ENCODE data around the gene CHML.

The CHML gene

GRCh38 chr1:241645199-241645598 is 5.0 kb upstream of the CHML start:
- no peak for DNase-seq

- DNase-seq: no peak
These were observed 4.1 kb upstream of the CHML start for GRCh38 chr1:241644259-241644658.

- no peak for DNase-seq
These were observed 2.4 kb upstream of the CHML start for GRCh38 chr1:241642593-241642944.

GRCh38 chr1:241641773-241642592 is 1.8 kb upstream of the CHML start:
- DNase-seq: no peak

- peak; percentile 12 for DNase-seq
These were observed 876 bp upstream of the CHML start for GRCh38 chr1:241640867-241641622.

GRCh38 chr1:241639623-241640148 is 483 bp downstream of the CHML start:
- peak; percentile 86 for DNase-seq

- peak; percentile 37 for DNase-seq
These were observed 1.1 kb downstream of the CHML start for GRCh38 chr1:241638909-241639622.

GRCh38 chr1:241638099-241638682 is 2.0 kb downstream of the CHML start:
- no peak for DNase-seq

- DNase-seq: peak; percentile 27
These were observed 2.6 kb downstream of the CHML start for GRCh38 chr1:241637604-241638003.

GRCh38 chr1:241637046-241637590 is 3.1 kb downstream of the CHML start:
- DNase-seq: no peak

GRCh38 chr1:241636291-241636690 is 3.9 kb downstream of the CHML start:
- DNase-seq: no peak

GRCh38 chr1:241635556-241636152 is 4.5 kb downstream of the CHML start:
- no peak for DNase-seq

GRCh38 chr1:241632987-241633386 is 7.2 kb downstream of the CHML start:
- no peak for DNase-seq

GRCh38 chr1:241631674-241632073 is 8.5 kb downstream of the CHML start:
- DNase-seq: no peak

- DNase-seq: no peak
These were observed 9.3 kb downstream of the CHML start for GRCh38 chr1:241630899-241631298.

- no peak for DNase-seq
These were observed 9.7 kb downstream of the CHML start for GRCh38 chr1:241630476-241630875.

GRCh38 chr1:241630005-241630404 is 10.2 kb downstream of the CHML start:
- DNase-seq: no peak

GRCh38 chr1:241627453-241628259 is 12.5 kb downstream of the CHML start:
- DNase-seq: peak; percentile 67

GRCh38 chr1:241624935-241625334 is 15.2 kb downstream of the CHML start:
- no peak for DNase-seq

- DNase-seq: no peak
These were observed 17.5 kb downstream of the CHML start for GRCh38 chr1:241622669-241623068.

- no peak for DNase-seq
These were observed 22.7 kb downstream of the CHML start for GRCh38 chr1:241617426-241617825.
